GM06990 (cell line): ENCODE data around the gene ACTL8.

Source experiments
- DNase-seq: peaks from one replicate; pipeline ENCODE4 v3.0.0-alpha.2; 2011; ENCODE audit not compliant: insufficient read length; ENCODE audit errors: extremely low read depth
- H3K27me3 ChIP-seq: replicated peaks from 2 replicates; pipeline ENCODE4 v1.6.0; 2011; ENCODE audit warnings: low read length; ENCODE audit not compliant: control insufficient read depth, insufficient read depth
- H3K36me3 ChIP-seq: 2 replicates; pipeline ENCODE4 v1.5.1; 2011; ENCODE audit warnings: low read length; ENCODE audit not compliant: control insufficient read depth, insufficient read depth
- H3K4me3 ChIP-seq: replicated peaks from 2 replicates; pipeline ENCODE4 v1.5.1; 2011; ENCODE audit warnings: low read depth, mild to moderate bottlenecking, control low read depth, low read length
- TF ChIP-seq, protein P1 (sequence below): IDR thresholded peaks from 2 replicates; pipeline ENCODE4 v1.5.1; 2011; ENCODE audit warnings: low read length, control low read depth, mild to moderate bottlenecking, inconsistent platforms; ENCODE audit not compliant: insufficient read depth, poor library complexity, severe bottlenecking

ACTL8 gene

GRCh38 chr1:17752356-17752755 lies 2.8 kb upstream of the ACTL8 start:
- H3K36me3 ChIP-seq, result no peaks in the 10 kb centered on the region
- TF ChIP-seq, protein P1, sequence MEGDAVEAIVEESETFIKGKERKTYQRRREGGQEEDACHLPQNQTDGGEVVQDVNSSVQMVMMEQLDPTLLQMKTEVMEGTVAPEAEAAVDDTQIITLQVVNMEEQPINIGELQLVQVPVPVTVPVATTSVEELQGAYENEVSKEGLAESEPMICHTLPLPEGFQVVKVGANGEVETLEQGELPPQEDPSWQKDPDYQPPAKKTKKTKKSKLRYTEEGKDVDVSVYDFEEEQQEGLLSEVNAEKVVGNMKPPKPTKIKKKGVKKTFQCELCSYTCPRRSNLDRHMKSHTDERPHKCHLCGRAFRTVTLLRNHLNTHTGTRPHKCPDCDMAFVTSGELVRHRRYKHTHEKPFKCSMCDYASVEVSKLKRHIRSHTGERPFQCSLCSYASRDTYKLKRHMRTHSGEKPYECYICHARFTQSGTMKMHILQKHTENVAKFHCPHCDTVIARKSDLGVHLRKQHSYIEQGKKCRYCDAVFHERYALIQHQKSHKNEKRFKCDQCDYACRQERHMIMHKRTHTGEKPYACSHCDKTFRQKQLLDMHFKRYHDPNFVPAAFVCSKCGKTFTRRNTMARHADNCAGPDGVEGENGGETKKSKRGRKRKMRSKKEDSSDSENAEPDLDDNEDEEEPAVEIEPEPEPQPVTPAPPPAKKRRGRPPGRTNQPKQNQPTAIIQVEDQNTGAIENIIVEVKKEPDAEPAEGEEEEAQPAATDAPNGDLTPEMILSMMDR, result no peak
- no peak for DNase-seq
- no peak overlapping the region for H3K4me3 ChIP-seq
- no peaks in the 10 kb centered on the region for H3K27me3 ChIP-seq

- no peaks in the 10 kb centered on the region for H3K36me3 ChIP-seq
- H3K27me3 ChIP-seq, result no peaks in the 10 kb centered on the region
- no peak for DNase-seq
- no peak overlapping the region for H3K4me3 ChIP-seq
- TF ChIP-seq, protein P1, result no peak
Observed at GRCh38 chr1:17757426-17757825, 2.3 kb downstream of the ACTL8 start.

DNA sequence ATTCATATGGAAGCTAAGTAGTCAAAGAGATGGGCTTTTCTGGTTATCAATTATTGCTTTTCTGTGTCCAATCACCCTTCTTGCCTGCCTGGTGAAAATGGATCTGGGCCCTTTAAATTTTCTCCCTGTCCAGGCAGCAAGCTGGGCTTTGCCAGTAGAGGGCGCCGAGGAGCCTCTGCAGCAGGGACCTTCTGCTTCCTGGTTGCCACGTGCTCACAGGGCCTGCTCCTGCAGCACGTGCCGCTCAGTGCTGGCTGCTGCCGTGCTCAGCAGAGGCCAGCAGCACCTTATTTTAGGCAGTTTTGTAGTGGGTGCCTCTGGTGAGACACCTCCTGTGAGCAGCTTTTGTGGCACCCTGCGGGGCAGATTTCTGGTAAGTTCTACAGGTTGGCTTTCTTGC lies 4.0 kb downstream of the ACTL8 start:
- H3K36me3 ChIP-seq, result no peaks in the 10 kb centered on the region
- peak; percentile 9 for DNase-seq
- TF ChIP-seq, protein P1, result peak; percentile 42
- no peak overlapping the region for H3K4me3 ChIP-seq
- H3K27me3 ChIP-seq, result no peaks in the 10 kb centered on the region

DNA sequence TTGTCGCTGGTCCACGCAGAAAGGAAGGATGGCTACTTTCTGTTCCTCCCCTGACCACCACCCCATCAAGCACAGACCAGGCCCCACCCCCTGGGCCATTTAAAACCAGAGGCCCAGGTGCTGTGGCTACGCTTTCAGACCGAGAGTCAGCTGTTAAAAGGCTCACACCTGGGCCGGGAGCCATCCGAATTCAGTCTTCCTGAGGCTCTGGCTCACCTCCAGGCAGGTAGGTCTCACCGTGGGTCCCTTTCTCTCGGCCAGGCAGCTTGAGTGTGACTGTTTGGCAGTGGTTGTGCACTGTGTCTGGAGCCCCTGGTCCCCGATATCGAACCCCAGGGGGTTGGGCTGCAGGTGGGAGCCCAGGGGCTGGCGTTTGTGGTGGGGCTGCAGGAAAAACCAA lies 7.2 kb downstream of the ACTL8 start:
- no peak for DNase-seq
- TF ChIP-seq, protein P1, result no peak
- H3K27me3 ChIP-seq, result no peaks in the 10 kb centered on the region

DNA sequence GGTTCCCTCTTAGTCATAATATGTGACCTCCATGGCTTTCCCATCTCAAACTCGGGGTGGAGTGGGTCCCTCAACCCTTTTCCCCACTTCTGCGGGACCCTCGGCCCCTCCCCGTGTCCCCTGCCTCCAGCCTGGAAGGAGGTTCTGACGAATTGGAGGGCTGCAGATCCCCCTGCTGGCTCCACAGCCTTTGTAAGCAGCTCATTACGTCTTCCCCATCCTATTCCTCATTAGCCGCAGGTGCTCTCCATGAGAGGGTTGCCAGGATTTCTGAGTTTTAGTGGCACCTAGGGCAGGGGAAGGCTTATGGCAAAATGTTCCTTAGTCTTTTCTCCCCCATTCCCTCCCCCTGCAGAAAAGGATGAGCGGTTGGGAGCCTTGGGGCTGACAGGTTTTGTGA lies 8.3 kb downstream of the ACTL8 start:
- no peak for DNase-seq
- H3K4me3 ChIP-seq, result no peak overlapping the region
- TF ChIP-seq, protein P1, result no peak
- no peaks in the 10 kb centered on the region for H3K36me3 ChIP-seq
- no peaks in the 10 kb centered on the region for H3K27me3 ChIP-seq

More for the DNA sequence above, 7.2 kb downstream of the ACTL8 start:
- Histone ChIP-seq H3K4me3 (no peak overlapping the region), H3K36me3 (no peaks in the 10 kb centered on the region)

DNA sequence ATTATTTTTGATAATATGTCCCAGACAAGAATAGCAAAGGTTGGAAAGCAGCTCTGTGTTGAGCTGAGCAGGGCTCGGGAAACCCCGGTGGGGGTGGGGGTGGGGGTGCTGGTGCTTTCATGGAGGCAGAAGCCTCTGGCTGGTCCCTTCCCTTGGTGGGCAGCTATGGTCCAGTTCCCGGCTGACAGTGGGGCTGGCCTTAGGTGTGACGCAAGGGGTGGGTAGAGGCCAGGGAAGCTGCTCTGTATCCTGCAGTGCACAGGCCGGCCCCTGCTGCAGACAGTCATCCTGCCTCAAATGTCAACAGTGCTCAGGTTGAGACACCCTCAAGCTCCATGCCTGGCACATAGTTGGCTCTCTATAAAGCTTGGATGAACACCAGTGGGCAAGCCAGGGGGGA lies 8.9 kb downstream of the ACTL8 start:
- TF ChIP-seq, protein P1, result no peak
- no peaks in the 10 kb centered on the region; the same call in 1 of the 2 replicates for H3K27me3 ChIP-seq
- H3K4me3 ChIP-seq, result no peak overlapping the region
- H3K36me3 ChIP-seq, result no peaks in the 10 kb centered on the region
- DNase-seq, result no peak
